KBM-7 (cell line): Measurements from ENCODE around the gene SHANK3.
"Not testable (repeated sequence)": the region's sequence is repeated elsewhere in the genome, so short reads cannot be mapped to it uniquely, and the experiment has no call there.

Experiments
- DNase-seq: peaks from one replicate; pipeline ENCODE4 v3.0.0-alpha.2; 2015
- in situ Hi-C: fragments of 300-500 bp; cut with MboI; formaldehyde crosslinking; loops from 2 replicates; pipeline ENCODE4 v1.14.3; 2020; ENCODE audit warnings: low sequenced_read_pairs, low pct_unique_long_range_greater_than_20kb, mixed read lengths

The SHANK3 gene

GRCh38 chr22:50672471-50673230 lies at the start of gene SHANK3:
SHANK3 (plus strand) TSS chr22:50672823.
- DNase-seq = peak; percentile 88
- in situ Hi-C loops = no loop called here

- DNase-seq = no peak
- in situ Hi-C loops = no loop called here
These were observed 48.1 kb upstream of the SHANK3 start for GRCh38 chr22:50624347-50625130.

DNA sequence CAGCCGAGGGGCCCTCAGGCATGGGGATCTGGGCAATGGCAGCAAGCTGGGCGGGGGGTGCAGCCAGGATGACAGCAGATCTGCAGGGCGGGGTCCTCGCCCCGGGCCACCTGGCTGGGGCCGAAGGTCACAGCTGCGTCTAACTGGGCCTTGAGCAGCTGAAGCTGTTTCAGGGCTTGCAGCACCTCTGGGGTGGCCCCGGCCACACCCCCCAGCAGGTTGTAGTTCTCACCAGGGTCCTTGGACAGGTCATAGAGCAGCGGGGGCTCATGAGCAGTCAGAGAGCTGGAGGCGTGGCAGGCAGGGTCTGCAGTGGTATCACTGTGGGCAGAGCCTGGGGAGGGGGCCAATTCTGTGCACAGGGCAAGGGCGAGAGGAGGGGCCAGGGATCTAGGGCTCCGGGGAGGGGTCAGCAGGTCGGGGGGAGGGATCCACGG lies 47.5 kb upstream of the SHANK3 start:
- in situ Hi-C loops = no loop called here

GRCh38 chr22:50625568-50626313 lies 46.9 kb upstream of the SHANK3 start:
- DNase-seq = no peak
- in situ Hi-C loops = no loop called here

More for the DNA sequence above, 47.5 kb upstream of the SHANK3 start:
- DNase-seq = no peak

GRCh38 chr22:50626314-50626849 lies 46.2 kb upstream of the SHANK3 start:
- in situ Hi-C loops = no loop called here
- no peak for DNase-seq

DNA sequence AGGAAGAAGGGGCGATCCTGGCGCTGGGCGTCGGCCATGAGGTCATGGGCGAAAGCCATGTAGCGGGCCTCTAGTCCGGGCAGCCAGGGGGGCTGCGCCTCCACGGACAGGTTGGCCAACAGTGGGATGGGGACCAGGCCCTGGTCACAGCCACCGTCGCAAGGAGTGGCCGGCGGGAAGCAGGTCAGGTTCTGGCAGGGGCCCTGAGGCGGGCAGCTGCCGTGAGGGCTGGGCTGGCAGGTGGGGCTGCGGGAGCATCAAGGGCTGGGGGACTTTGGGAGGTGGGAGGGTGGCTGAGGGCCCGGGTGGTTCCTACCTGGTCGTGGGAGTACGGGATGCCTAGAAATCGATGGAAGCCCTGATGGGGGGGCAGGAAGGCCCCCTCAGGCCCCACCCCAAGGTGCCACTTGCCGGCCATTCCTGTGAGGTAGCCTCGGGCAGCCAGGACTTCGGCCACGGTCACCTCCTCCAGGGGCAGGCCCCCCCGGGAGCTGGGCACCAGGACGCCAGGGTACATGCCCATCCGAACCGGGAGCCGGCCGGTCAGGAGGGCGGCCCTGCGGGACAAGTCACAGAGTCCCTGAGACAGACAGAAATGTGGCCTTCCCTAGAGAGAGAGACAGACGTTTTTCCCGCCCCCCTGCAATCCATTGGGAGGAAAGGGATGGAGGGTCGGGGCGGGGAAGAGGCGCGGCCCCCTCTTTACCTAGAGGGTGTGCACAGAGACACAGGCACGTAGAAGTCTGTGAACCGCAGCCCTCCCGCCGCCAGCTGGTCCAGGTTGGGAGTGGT lies 45.6 kb upstream of the SHANK3 start:
- no peak for DNase-seq
- in situ Hi-C loops = no loop called here

GRCh38 chr22:50627642-50628542 lies 44.7 kb upstream of the SHANK3 start, which contains the start of gene ARSA:
ARSA (minus strand) TSS chr22:50628152; CDS start chr22:50627779, 373 bp downstream.
- peak; percentile 73 for DNase-seq
- in situ Hi-C loops = no loop called here

GRCh38 chr22:50628543-50629134 lies 44.0 kb upstream of the SHANK3 start:
- in situ Hi-C loops = no loop called here
- no peak for DNase-seq

DNA sequence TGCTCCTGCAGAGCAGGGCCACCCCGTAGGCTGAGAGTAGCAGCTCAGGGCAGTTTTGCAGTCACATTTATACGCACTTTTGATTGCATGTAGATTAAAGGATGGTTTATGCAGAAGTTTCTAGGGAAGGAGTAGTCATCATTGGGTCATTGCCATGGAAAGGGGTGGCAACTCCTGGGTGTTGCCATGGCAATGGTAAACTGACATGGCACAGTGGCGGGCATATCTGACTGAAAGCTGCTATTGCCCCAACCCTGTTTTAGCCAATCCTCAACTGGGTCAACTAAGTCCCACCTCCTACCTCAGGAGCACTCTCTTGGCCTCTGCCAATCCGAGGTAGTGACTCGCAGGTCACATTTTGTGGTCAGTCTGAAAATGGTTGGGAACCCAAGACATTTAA lies 42.2 kb upstream of the SHANK3 start:
- no peak for DNase-seq
- in situ Hi-C loops = no loop called here

DNA sequence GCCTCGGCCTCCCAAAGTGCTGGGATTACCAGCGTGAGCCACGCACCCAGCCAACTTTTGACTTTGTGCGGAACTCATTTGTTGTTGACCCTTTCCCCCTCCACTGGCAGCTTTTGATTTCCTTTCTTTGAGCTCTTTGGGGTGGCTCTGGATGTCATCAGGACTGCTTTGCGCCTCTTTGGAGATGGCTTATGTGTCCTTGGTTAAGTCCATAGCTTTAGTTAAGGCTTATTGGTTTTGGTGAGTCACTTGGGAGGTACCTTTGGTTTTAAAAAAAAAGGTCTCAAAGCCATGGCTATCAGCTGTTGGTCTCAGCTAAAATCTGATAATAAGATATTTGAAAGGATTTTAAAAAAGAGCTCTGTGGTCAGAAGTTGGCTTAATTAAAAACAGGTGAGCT lies 39.5 kb upstream of the SHANK3 start:
- in situ Hi-C loops = no loop called here
- DNase-seq = no peak

GRCh38 chr22:50633771-50634170 lies 38.9 kb upstream of the SHANK3 start:
- DNase-seq = no peak
- in situ Hi-C loops = no loop called here

GRCh38 chr22:50635591-50635990 lies 37.0 kb upstream of the SHANK3 start:
- in situ Hi-C loops = no loop called here
- DNase-seq = no peak

DNA sequence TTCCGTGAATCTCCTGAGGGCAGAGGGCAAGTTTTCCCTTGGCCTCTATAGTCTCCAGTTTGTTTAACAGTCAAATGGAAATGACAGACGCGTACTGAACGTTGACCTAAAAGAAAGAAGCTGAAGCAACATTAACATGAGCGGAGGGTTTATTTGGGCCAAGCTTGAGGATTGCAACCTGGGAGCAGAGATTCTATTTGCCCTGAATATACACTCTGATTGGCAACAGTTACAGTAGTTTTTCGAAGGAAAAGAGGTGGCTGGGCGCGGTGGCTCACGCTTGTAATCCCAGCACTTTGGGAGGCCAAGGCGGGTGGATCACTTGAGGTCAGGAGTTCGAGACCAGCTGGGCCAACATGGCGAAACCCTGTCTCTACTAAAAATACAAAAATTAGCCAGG lies 32.3 kb upstream of the SHANK3 start:
- DNase-seq, in situ Hi-C loops: not testable (repeated sequence)

DNA sequence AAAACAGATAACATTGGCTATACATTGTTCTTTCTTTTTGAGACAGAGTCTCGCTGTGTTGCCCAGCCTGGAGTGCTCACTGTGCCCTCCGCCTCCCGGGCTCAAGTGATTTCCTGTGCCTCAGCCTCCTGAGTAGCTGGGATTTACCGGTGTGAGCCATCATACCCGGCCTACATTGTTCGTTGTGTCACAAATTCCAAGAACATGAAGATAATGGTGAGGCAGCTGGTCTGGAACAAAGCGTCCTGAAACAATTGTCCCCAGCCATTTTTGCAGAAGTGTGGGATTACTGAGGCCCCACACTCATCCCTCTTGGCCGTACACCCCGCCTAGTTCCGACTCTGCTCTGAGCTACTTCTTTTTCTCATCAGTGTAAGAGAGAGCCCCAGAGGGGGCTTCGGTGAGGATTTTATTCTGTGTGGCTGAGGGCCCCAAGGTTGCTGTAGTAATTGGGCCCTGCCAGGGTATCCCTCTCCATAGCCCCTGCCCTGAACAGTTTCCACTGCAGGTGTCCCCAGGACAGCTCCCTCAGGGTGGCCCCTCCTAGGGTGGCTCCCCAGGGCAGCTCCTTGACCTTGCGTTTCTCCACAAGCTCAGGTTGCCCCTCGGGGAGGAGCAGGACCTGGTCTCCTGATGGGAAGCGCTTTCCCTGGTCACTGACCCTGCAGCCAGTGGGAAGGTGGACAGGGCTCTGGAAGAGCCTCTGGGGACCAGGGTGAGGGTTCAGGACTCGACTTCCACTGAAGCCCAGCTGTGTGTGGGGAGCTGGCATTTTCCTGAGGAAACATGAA lies 31.6 kb upstream of the SHANK3 start:
- in situ Hi-C loops = no loop called here
- DNase-seq = no peak

DNA sequence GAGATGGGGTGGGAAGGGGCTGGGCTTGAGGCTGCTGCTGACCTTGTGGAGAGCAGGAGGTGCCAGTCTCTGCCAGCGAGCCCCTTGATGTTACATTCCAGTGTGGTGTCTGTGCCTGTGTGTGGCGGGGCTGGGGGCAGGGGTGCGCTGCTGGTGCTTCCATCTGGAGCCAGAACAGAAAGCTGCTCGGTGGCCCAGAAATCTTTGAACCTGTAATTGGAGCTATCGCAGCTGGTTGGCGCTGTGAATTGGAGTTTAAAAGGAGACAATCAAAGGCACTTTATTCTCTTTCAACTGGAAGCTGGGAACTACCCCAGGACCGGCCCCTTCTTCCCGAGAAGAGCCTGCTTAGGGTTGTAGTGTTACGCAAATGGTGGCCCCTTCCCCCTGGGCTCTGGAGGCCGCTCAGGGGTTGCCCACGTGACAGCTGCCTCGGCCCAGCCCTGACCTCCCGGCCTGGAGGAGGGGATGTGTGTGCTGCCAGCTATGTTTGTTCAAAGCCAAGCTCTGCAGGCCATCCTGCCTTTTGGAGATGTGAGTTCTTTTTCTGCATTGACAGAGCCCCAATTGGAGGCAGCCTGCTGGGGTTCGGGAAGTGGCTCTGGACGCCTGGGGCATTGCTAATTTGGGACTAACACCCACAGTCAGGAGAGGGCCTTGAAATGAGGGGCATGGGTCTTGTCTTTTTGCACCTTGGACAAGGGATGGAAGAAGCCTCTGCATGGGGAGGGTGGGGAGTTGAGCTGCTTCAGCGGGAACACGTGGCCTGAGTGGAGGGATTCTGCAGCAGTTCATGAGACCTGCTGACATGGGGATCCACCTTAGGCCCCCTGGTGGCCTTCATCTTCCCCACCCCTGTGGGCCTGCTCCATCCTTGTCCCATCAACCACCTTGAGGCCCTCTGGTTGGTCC lies 30.7 kb upstream of the SHANK3 start:
- DNase-seq = no peak
- in situ Hi-C loops = no loop called here
